GM13976 (cell line): ENCODE data around the gene TXLNG.
"Not testable (repeated sequence)": the region's sequence is repeated elsewhere in the genome, so short reads cannot be mapped to it uniquely, and the experiment has no call there.

ENCODE experiments used
- DNase-seq: peaks from one replicate; pipeline ENCODE4 v3.0.0; 2012; ENCODE audit warnings: low spot score
- in situ Hi-C: fragments of 300-500 bp; cut with MboI; formaldehyde crosslinking; loops from one replicate; pipeline ENCODE4 v1.12.0; 2022; ENCODE audit warnings: low sequenced_read_pairs, mixed read lengths, inconsistent platforms; ENCODE audit not compliant: unreplicated experiment
- TF ChIP-seq, protein P1 (sequence below): IDR thresholded peaks from 2 replicates; pipeline ENCODE4 v1.5.1; 2012; ENCODE audit warnings: borderline replicate concordance, mild to moderate bottlenecking; ENCODE audit not compliant: insufficient read depth; ENCODE audit errors: extremely low read depth, missing control alignments, control extremely low read depth

TXLNG gene

DNA sequence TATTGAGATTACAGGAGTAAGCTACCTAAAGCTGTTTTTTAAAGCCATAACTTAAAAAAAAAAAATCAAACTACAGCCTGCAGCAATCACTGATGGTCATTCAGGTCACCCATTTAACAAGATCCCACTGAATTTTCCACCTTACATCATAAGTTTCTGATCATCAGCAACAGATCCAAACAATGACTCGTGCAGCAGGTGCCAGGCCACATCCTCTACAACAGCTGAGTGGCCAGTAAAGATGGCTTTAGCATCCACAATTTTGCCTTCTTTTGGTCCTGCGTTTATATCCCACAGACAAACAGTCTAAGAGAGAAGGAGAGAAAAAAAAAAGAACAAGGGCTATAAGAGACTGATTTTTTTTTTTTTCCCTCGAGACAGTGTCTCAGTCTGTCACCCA is 67.3 kb downstream of the TXLNG start:
- DNase-seq: no peak
- TF ChIP-seq, protein P1, sequence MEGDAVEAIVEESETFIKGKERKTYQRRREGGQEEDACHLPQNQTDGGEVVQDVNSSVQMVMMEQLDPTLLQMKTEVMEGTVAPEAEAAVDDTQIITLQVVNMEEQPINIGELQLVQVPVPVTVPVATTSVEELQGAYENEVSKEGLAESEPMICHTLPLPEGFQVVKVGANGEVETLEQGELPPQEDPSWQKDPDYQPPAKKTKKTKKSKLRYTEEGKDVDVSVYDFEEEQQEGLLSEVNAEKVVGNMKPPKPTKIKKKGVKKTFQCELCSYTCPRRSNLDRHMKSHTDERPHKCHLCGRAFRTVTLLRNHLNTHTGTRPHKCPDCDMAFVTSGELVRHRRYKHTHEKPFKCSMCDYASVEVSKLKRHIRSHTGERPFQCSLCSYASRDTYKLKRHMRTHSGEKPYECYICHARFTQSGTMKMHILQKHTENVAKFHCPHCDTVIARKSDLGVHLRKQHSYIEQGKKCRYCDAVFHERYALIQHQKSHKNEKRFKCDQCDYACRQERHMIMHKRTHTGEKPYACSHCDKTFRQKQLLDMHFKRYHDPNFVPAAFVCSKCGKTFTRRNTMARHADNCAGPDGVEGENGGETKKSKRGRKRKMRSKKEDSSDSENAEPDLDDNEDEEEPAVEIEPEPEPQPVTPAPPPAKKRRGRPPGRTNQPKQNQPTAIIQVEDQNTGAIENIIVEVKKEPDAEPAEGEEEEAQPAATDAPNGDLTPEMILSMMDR: no peak
- in situ Hi-C loops: no loop called here

DNA sequence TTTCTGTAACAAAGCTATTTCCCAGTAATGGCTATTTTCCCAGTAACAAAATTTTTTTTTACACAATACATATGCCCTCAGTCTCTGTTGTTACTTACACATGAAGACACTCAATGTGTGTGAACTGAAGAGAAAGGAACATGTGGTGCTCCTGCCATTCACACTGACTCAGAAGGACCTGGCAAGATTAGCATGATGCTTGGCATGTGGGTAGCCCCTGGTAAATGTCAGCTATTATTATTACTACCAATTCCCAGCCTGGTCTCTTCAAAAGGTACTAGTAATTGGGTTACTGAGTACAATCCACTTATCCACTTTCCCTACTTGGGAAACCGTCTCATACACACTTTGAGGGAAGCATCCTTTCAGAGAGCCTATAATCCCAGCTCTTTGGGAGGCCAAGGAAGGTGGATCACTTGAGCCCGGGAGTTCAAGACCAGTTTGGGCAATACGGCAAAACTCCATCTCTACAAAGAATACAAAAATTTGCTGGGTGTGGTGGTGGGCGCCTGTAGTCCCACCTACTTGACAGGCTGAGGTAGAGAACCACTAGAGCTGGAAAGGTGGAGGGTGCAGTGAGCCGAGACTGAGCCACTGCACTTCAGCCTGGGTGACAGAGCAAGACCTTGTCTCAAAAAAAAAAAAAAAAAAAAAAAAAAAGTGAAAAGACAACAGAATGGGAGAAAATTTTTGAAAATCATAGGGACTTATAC is 69.3 kb downstream of the TXLNG start:
- no peak for DNase-seq
- in situ Hi-C loops: no loop called here
- TF ChIP-seq, protein P1: no peak

DNA sequence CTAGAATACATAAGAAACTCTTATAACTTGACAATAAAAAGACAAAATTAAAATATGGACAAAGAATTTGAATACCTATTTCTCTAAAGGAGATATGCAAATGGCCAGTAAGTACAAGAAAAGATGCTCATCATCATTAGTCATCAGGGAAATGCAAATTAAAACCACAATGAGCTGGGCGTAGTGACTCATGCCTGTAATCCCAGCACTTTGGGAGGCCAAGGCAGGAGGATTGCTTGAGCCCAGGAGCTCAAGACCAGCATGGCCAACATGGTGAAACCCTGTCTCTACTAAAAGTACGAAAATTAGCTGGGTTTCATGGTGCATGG is 69.8 kb downstream of the TXLNG start:
- in situ Hi-C loops, DNase-seq: not testable (repeated sequence)

DNA sequence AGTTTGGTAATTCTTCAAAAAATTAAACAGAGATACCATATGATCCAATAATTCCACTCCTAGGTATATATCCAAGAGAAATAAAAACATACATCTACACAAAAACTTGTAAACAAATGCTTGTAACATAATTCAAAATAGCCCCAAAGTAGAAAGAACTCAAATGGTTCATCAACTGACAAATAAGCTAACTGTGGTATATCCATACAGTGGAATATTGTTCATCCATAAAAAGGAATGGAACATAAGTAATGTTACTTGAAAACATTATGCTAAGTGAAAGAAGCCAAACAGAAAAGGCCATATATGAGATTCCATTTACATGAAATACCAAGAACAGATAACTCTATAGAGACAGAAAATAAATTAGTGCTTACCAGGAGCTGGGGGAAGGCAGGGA is 70.5 kb downstream of the TXLNG start:
- in situ Hi-C loops: no loop called here
- TF ChIP-seq, protein P1: no peak
- DNase-seq: no peak

DNA sequence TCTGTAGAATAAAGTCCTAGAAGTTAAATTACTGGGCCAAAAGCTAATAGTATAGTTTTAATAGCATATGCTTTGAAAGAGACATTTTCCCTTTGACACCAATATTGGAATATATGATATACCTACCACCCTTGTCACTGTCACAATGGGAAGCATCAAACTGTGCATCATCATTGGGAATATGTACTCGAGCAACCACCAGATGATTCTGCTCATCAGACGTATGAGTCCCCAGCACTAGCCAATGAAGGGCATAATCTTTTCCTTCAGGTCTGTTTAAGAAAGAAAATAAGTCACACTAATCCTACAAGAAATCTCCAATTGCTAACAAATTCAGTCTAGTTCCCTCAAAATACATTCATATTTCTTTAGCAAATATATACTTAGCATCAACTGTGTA is 76.6 kb downstream of the TXLNG start:
- in situ Hi-C loops: no loop called here
- TF ChIP-seq, protein P1: no peak
- DNase-seq: no peak

DNA sequence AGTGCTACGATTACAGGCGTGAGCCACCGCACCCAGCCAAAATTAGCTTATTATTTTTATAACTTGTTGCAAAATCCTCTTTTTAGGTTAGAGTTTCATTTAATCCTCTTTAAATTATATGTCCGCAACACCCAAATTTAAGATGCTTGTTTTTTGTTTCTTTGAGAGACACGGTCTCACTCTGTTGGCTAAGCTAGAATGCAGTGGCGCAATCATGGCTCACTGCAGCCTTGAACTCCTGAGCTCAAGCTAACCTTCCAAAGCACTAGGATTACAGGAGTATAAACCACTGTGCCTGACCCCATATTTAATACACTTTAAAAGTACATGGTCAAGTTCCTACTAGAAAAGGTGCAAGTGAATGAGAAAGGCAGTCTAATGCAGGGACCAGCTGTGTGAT is 81.7 kb downstream of the TXLNG start:
- TF ChIP-seq, protein P1: no peak
- no peak for DNase-seq
- in situ Hi-C loops: no loop called here

DNA sequence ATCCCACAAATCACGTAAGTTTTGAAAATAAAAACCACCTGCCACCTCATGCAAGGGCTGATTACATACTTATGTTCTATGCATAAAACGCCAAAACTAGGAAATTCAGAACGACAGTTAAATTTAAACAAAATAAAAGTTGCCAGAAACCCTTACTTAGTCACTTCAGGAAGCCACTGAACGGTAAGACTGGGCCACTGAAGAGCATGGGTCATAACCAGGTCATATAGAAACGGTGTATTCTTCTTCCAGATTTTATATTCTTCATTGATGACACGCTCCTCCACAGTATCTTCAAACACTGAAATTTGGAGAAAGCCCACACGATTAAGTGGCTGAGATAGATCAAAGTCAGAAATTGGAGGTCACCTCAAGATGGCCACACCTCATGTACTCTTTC is 82.7 kb downstream of the TXLNG start:
- in situ Hi-C loops: no loop called here
- TF ChIP-seq, protein P1: no peak
- no peak for DNase-seq
